ENCODE results near the gene GTF3C1.

Gene GTF3C1

DNA sequence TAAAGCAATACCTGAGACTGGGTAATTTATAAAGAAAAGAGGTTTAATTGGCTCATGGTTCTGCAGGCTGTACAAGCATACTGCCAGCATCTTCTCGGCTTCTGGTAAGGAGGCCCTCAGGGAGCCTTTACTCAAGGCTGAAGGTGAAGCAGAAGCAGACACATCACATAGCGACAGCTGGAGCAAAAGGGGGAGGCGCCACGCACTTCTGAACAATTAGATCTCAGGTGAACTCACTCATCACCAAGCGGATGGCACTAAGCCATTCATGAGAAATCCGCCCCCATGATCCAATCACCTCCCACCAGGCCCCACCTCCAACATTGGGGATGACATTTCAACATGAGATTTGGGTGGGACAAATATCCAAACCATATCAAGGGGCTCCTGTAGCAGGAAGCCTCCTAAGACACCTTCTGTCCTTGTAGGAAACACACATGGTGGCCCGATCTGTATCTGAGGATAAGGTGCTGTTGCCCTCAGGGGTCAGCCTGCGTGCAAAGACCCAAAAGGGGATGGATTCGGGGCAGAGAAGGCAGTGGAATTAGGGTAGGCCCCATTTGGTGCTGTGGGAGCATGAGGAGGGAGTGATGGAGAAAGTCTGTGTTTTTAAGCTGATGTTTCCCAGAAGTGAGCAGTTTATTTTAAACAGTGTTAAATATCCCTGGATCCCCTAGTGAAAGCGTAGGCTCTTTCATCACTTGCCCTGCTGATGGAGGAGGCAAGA, 124.8 kb downstream of the GTF3C1 start:
- DNase-seq: no peak

DNA sequence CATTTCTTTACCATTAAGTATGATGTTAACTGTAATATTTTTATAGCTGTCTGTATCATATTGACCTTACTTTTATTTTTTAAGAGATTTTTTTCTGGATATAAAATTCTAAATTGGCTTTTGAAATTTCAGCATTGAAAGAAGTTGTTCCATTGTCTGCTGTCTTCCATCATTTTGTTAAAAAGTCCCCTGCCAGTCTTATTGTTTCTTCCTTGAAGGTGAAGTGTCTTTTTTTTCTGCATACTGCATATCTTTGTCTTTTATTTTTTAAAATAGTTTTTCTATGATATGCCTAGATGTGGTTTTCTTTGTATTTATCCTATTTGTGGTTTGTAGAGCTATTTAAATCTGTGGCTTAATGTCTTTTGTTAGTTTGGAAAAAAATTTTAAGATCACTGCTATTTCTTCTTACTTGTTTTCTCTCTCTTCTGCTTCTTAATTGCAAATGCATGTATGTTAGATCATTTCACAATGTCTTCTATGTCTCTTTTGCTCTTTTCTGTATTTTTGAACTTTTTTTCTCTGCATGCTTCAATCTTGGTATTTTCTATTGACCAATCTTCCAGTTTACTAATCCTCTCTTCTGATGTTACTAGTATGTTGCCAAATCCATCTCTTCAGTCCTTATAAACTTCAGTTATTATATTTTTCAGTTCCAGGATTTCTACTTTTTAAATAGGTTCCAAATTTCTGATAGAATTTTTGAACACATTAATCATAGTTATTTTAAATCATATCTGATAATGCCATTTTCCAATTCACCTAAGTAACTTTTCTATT, 127.6 kb downstream of the GTF3C1 start:
- DNase-seq: no peak

DNA sequence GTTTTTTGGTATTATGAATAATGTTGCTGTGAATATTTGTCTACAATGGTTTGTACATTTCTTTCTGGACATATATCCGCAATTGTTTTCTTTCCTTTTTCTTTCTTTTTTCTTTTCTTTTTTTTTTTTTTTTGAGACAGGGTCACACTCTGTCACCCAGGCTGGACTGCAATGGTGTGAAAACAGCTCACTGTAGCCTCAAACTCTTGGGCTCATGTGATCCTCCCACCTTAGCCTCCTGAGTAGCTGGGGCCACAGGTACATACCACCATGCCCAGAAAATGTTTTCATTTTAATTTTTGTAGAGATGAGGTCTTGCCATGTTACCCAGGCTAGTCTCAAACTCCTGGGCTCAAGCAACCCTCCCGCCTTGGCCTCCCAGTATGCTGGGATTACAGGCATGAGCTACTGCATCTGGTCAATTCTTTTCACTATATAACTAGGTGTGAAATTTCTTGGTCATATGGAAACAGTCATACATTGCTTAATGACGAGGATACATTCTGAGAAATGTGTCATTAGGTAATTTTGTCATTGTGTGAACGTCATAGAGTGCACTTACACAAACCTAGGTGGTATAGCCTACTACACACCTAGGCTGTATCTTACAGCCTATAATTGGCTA, 132.6 kb downstream of the GTF3C1 start:
- no peak for DNase-seq

DNA sequence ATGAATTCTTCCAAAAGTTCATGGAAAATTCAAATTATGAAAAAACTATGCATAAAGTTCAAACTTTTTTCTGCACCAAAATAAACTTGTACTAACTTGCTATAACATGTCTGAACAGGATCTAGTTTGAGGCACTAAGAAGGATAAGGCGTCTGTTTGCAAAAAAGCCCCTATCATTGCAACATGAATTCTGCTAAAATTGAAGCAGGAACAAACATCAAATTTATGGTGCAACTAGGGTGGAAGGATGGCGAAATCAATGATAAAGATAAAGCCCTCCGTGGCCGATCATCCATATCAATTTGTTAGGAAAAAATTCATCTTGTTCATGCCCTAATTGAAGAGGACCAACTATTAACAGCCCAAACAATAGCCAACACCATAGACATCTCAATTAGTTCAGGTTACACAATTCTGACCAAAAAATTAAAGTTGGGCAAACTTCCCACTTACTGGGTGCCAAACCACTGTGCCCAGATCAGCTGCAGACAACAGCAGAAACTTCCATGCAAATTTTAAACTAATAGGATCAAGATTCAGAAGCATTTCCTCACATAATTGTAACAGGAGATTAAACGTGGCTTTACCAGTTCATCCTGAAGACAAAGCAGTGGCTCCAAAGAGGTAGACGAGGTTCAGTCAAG, 134.8 kb downstream of the GTF3C1 start:
- no peak for DNase-seq

DNA sequence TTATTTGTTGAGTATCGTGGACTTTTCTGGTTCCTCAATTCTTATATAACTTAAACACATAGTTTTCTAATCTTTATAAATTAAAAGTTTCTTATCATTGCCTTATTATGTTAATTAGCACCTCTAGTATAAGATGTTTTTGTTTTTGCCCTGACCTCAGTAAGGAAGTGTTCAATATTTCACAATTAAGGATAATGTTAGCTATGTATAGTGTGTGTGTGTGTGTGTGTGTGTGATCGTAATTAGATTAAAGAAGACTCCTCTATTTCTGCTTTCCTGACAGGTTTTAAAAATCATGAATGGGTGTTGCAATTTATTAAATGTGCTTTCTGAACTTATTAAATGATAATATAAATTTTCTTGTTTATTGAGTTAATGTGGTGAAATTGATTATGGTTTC, 135.8 kb downstream of the GTF3C1 start:
- no peak for DNase-seq

DNA sequence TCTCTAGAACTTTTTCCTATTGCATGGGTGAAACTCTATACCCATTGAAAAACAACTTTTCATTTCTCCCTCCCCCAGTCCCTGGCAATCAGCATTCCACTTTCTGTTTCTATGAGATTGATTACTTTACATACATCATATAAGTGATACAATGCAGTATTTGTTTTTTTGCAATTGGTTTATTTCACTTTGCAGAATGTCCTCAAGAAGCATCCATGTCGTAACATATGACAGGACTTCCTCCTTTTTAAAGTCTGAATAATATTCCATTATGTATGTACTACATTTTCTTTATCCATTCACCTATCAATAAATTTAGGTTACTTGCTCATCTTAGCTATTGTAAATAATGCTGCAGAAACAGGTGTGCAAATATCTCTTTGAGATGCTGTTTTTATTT, 139.0 kb downstream of the GTF3C1 start:
- DNase-seq: no peak

Data from CD4-positive, alpha-beta T cell treated with Interleukin-21 for 1 hour (primary cell).